GM18505 (cell line): ENCODE data around the gene DSC3.
"Not testable (repeated sequence)": the region's sequence is repeated elsewhere in the genome, so short reads cannot be mapped to it uniquely, and the experiment has no call there.

Experiments used
- ATAC-seq: cut with Tn5 transposase; IDR thresholded peaks from one replicate; pipeline ENCODE4 v1.9.1; 2021; ENCODE audit not compliant: unreplicated experiment
- POLR2A ChIP-seq: IDR thresholded peaks from 4 replicates; pipeline ENCODE4 v1.6.1; 2011; ENCODE audit warnings: borderline replicate concordance; ENCODE audit not compliant: insufficient read depth, insufficient read length; ENCODE audit errors: extremely low read depth

DSC3 gene

DNA sequence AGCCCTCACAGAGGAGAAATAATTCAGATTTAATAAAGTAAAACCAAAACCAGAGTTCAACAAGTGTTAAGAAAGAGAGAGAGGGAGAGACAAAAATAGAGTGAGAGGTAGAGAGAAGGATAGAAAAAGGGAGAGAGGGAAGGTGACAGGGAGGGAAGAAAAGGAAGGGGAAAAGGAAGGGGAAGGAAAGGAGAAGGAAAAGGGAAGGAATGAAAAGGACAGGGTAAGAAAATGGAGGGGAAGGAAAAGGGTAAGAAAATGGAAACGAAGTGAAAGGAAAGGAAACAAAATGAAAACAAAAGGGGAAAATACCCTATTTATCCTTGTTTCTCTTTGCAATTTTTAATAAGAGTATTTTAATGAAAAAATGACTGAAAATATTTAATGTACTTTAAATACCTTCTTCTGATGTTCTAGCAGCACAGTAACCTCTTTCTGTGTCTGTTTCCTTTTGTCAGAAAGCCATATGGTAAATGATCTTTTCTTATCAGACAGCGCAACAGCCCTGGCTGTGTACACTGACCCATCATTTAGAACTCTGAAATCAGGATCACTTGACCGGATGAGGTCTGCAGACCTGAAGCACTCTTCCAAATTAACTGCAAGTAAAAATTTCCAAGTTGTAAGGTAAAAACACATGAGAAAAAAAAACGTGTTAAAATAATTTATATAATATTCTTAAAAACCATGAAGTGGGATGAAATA, 11.8 kb downstream of the DSC3 start:
- TF ChIP-seq POLR2A = no peak
- no peak for ATAC-seq

DNA sequence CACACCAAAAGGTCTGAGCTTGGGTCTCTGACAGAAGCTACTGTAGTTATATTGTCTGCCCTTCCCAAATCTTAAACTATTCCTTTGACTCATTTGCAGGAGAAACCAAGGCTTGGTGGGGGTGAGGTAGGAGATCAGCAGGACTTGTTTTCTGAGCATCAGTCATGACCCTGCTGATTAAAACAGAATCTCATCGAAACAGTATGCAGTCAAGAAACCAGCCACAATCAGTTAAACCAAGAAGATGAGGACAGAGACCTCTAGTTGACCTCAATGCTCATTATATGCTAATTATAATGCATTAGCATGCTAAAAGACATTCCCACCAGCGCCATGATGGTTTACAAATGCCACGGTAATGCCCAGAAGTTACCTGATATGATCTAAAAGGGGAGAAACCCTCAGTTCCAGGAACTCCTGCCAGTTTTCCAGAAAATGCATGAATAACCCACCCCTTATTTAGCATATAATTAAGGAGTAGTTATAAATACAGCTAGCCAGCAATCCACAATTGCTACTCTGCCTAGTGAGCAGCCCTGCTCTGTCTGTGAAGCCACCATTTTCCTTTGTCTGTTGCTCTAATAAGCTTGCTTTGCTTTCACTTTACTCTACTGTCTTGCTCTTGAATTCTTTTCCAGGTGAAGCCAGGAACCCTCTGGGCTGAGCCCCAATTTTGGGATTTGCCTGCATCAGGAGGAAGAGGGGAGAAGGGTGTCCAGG, 26.7 kb downstream of the DSC3 start:
- no peak for ATAC-seq
- TF ChIP-seq POLR2A = no peak

DNA sequence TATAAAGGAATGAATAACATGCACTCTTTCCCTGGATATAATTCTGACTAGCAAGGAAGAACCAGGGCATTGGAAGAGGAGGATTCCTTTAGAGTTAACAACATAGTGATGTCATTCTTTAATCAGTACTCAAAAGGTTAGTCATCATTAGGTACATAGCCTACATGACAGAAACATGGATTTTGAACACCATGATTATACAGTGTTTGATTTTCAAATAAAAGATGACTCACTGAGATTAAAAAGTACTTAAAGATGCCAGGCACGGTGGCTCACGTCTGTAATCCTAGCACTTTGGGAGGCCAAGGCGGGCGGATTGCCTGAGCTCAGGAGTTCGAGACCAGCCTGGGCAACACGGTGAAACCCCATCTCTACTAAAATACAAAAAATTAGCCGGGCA, 31.1 kb downstream of the DSC3 start:
- ATAC-seq = not testable (repeated sequence)

DNA sequence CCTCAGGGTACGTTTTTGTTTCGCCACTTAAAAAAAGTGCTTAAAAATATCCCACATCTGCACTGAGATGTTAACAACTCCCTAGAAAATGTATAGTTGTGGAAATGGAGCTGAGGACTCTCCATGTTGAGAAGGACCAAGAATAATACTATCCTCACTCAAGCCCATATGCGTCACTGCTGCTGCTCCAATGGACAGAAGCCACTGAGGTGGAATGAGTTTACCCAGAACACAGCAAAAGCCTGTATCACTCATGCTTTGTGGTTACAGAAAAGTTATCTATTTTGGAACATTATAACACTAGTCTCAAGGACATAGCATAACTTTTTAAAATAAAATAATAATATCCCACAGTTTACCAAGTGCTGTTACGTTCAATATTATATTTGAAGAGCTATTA, 31.9 kb downstream of the DSC3 start:
- ATAC-seq = no peak
- no peak for TF ChIP-seq POLR2A

DNA sequence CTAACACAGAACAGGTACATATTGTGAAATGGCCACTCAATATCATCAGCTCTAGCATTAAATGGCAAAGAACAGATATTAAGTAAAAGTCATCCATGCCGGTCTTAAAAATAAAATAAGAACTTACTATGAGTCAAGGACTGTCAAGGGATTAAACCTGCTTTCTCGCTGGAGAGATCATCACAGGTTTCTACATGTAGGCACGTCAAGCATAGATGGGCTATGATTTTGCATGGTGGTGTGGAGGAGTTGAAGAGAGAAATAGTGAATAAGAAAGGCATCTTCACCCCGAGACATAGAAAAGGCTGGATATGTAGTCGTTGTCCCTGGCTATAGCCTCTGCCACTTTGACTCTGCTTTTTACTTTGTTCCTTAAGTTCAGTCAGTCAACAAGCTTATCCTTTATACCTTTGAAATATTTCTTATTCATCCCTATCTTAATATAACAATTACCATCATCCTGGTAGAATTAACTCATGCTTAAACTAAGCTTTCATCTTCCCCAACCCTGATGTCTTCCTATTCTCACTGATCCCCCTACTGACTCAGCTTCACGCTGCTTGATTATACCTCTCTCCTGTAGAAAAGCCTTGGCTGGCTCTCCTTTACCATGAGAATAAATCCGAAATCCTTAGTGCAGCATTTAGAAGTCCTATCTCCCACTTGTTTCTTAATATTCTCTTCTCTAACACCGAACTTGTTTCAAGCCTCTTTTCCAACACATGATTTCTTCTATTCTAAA, 42.5 kb downstream of the DSC3 start:
- TF ChIP-seq POLR2A = no peak
- ATAC-seq = no peak

DNA sequence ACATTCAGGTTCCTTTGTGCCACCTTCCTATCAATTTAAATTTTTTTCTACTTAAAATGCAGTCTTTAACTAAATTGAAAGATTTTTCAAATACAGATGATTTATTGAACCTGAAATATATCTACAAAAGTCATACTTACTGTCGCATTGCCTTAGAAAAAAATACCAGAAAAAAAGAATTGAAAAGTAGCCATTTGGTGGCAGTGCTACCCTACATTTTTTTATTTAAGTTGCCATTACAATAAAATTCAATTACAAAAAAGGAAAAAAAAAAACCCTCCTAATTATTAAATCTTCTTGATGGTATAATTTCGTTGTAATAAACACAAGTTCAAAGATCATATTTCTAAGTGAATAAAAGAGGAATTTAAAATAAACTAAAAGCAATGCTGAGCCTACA, 43.4 kb downstream of the DSC3 start:
- ATAC-seq = no peak
- TF ChIP-seq POLR2A = no peak

DNA sequence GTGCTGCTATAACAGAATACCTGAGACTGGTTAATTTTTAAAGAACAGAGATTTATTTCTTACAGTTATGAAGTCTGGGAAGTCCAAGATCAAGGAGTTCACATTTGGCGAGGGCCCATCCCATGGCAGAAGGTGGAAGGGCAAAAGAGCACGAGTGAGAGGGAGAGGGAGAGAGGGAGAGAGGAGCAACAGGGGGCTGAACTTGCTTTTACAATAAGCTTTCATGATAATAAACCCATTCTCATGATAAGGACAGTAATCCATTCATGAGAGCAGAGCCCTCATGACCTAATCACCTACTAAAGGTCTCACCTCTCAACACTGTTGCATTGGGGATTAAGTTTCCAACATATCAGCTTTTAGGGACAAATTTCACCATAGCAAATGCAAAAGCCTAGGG, 45.3 kb downstream of the DSC3 start:
- TF ChIP-seq POLR2A = no peak
- ATAC-seq = no peak

DNA sequence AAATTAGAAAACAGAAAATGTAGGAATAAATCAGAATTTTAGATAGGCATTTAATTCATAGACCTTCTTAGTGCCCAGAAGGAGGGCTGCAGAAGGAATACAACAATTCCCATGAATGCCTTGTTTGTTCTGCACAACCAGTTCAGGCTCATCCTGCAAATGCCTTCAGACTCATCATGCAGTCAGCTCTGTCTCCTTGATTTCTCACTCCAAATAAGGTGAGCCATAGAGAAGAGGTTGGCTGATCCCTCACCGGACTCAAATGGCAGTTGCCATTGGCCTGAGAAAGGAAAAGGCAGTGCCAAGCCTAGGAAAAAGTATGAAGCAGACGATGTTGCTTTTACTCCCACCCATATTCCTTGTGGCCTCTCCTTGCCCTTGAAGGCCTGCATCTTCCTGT, 50.3 kb downstream of the DSC3 start:
- no peak for ATAC-seq
- TF ChIP-seq POLR2A = no peak

DNA sequence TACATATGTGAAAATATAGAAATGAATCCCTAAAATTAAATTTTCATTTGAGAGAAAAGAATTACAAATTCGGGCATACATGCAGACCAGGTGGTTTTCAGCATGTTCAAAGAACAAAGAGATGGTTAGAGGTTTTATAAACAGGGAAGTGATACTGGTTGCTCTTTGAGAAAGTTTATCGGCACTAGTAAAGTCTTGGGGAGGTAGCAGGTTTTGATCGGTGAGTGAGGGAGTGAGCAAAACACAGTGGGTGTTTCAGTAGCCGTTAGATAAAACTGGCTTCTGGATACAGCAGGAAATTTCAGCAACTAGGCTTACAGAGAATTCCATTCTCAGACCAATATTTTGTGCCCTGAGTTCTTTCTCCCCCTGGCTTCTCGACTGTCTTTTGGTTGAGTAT, 51.1 kb downstream of the DSC3 start:
- no peak for TF ChIP-seq POLR2A
- no peak for ATAC-seq

DNA sequence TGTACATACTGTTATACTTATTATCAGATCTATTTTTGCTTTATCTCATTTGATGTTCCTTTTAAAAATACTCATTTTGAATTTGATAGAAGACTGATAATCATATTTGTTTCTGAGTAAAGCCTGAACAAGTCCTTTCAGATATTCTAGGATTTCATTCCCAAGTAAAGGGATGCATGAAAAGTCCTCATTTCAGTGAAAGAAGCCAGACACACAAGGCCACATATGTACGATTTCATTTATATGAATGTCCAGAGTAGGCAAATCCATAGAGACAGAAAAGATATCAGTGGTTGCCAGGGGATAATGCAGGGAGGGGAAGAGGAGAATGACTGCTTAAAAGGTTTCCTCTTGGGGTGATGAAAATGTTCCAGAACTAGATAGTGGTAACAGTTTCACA, 53.4 kb downstream of the DSC3 start:
- no peak for TF ChIP-seq POLR2A
- ATAC-seq = no peak

DNA sequence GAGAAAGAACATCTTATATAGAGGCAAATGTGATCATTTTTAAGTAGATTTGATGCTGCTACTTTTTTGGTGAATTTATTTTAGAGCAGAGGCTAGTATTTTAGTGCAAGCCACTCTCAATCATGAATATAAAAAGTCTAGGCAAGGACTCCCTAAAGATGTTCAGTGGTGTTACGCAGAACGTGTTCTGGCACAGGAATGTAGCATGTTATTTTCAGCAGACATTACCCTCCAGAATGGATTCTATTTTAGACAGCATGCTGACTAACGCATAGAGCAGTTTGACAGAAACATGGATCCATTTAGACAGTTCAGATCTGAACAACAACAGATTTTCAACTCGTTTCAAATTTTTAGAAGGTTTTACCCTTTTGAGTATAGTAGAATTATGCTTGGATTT, 54.1 kb downstream of the DSC3 start:
- TF ChIP-seq POLR2A = no peak
- ATAC-seq = no peak

DNA sequence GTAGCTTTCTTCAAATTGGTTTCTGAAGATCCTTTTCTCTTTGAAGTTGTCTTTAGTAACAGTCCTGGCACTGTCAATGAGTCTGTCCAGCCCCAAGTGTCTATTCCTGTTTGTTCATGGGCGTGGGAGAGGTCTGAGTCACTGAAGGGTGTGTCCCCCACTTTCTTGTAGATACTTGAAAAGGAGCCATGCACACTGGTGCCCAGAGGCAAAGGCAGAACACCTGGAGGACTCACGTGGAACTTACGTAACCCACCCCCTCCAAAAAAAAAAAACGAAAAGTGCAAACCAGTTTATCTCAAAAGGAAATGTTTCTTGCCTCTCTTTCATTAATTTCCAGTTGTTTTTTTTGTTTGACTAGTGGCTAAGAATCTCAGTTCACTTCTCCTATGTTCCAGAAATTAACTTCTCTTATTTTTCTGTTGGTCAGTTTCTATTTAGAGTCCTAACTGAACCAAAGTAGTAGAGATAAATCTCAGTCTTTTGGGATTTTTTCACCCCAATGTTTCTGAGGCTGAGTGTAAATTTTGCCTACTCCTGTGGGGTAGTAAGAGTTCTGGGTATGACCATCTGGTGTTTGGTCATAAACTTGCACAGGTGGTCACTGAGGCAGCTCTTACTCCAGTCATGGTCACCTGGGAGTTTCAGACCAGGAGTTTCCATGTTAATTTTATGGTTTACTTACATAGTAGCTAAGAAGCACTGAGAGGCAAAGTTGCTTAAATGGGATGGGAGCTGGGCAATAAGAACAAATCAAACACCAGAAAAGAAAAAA, 54.9 kb downstream of the DSC3 start:
- no peak for TF ChIP-seq POLR2A
- ATAC-seq = no peak

DNA sequence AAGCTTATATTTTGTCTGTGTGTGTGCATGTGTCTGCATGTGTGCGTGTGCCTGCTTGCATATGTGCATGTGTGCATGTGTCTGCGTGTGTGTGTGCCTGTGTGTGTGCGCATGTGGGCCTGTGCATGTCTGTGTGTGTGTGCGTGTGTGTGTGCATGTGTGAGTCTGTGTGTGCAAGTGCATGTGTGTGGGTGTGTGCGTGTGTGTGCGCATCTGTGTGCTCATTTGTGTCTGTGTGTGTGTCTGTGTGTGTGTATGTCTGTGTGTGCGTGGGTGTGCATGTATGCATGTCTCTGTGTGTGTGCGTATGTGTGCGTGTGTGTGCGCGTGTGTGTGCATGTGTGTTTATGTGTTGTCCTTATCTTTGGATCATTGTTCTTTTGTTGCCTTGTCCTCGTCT, 56.8 kb downstream of the DSC3 start:
- ATAC-seq = no peak
- no peak for TF ChIP-seq POLR2A
